ENCODE data around the gene ZNF274.

- TF ChIP-seq CTCF (IDR thresholded peaks at IDR 0.05) (no peak), EP300 (IDR thresholded peaks at IDR 0.05) (no peak)
Observed at GRCh38 chr19:58157045-58157728, 25.7 kb upstream of the ZNF274 start.

Data from esophagus muscularis mucosa (tissue), 3 donors.